Loucy (cell line): ENCODE data around the gene NSUN6.
"Not testable (repeated sequence)": the region's sequence is repeated elsewhere in the genome, so short reads cannot be mapped to it uniquely, and the experiment has no call there.

Experiments used
- H2AFZ ChIP-seq: fragments of 200-600 bp; sonication (generic); 2 replicates; pipeline ENCODE4 v1.6.0; 2016; ENCODE audit warnings: antibody characterized with exemption, mild to moderate bottlenecking, low read length, moderate library complexity
- H3F3A ChIP-seq: fragments of 200-600 bp; 2 replicates; pipeline ENCODE4 v1.6.0; 2016; ENCODE audit warnings: antibody characterized with exemption, low read depth, mild to moderate bottlenecking
- H3K27me3 ChIP-seq: fragments of 200-600 bp; sonication (generic); 2 replicates; pipeline ENCODE4 v1.6.1; 2014; ENCODE audit warnings: low read length, mild to moderate bottlenecking; ENCODE audit not compliant: insufficient read depth, poor library complexity, severe bottlenecking
- H3K36me3 ChIP-seq: fragments of 200-600 bp; sonication (generic); 2 replicates; pipeline ENCODE4 v1.6.1; 2016; ENCODE audit warnings: low read length; ENCODE audit not compliant: insufficient read depth
- H3K4me1 ChIP-seq: fragments of 200-600 bp; sonication (generic); 2 replicates; pipeline ENCODE4 v1.5.1; 2014; ENCODE audit warnings: low read length, mild to moderate bottlenecking; ENCODE audit not compliant: insufficient read depth, poor library complexity, severe bottlenecking
- H3K4me2 ChIP-seq: fragments of 200-600 bp; sonication (generic); 2 replicates; pipeline ENCODE4 v1.6.0; 2014; ENCODE audit warnings: antibody characterized with exemption, low read length, low read depth, mild to moderate bottlenecking; ENCODE audit not compliant: poor library complexity, severe bottlenecking
- H3K4me3 ChIP-seq: fragments of 200-600 bp; sonication (generic); 2 replicates; pipeline ENCODE4 v1.5.1; 2014; ENCODE audit warnings: low read length, mild to moderate bottlenecking, mixed read lengths; ENCODE audit not compliant: poor library complexity, severe bottlenecking
- H3K79me2 ChIP-seq: fragments of 200-600 bp; sonication (generic); 2 replicates; pipeline ENCODE4 v1.6.1; 2014; ENCODE audit warnings: low read length; ENCODE audit not compliant: insufficient read depth
- H3K9ac ChIP-seq: fragments of 200-600 bp; sonication (generic); 2 replicates; pipeline ENCODE4 v1.6.0; 2014; ENCODE audit warnings: mild to moderate bottlenecking, low read depth, low read length, moderate library complexity; ENCODE audit not compliant: poor library complexity, severe bottlenecking
- H3K9me2 ChIP-seq: fragments of 200-600 bp; sonication (generic); replicated peaks from 2 replicates; pipeline ENCODE4 v1.6.1; 2016; ENCODE audit warnings: low read depth, low read length, mixed read lengths
- H3K9me3 ChIP-seq: fragments of 200-600 bp; sonication (generic); 2 replicates; pipeline ENCODE4 v1.6.1; 2014; ENCODE audit warnings: mild to moderate bottlenecking, antibody characterized with exemption, low read length, low read depth; ENCODE audit not compliant: insufficient read depth
- H4K20me1 ChIP-seq: fragments of 200-600 bp; sonication (generic); 2 replicates; pipeline ENCODE4 v1.6.0; 2014; ENCODE audit warnings: antibody characterized with exemption, low read length, mild to moderate bottlenecking; ENCODE audit not compliant: insufficient read depth, poor library complexity, severe bottlenecking
- EZH2phosphoT487 ChIP-seq: fragments of 200-600 bp; IDR thresholded peaks from 2 replicates; pipeline ENCODE4 v1.6.1; 2018; ENCODE audit warnings: antibody characterized with exemption, mild to moderate bottlenecking, moderate library complexity, borderline replicate concordance
- TF ChIP-seq, protein P1 (sequence below): fragments of 200-600 bp; sonication (generic); conservative IDR thresholded peaks from 2 replicates; pipeline ENCODE4 v1.5.1; 2014; ENCODE audit warnings: mild to moderate bottlenecking, antibody characterized with exemption, low read length

Gene NSUN6

DNA sequence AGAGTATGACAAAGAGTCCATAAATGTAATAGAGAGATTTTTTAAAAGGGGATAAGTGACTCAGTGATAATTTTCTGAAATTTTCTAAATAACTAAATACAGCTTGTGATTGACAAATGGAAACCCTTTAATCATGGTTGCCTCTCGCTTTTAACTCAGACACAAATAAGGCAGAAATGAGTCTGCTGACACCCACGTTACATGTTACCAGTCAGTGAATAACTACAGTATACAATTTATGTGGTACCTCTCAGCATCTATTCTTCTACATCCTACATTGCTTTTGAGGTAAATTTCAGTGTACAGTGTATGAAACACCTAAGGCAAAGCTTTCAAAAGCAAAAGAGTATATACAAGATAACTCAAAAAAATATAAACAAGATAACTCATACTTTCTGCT lies 4.2 kb downstream of the NSUN6 start:
- Histone ChIP-seq H3K27me3 (no peaks in the 10 kb centered on the region), H3K4me1 (peaks cover 41% of the 10 kb centered on the region), H3K79me2 (peaks cover 53% of the 10 kb centered on the region), H4K20me1 (no peaks in the 10 kb centered on the region), H3K4me2 (peak overlapping the region; percentile 88), H3K4me3 (peak overlapping the region; percentile 94), H3K9me2 (no peaks in the 10 kb centered on the region), H3K9ac (peak overlapping the region; percentile 92), H3K36me3 (no peaks in the 10 kb centered on the region), H2AFZ (no peak overlapping the region), H3K9me3 (no peaks in the 10 kb centered on the region), H3F3A (peaks cover 4% of the 10 kb centered on the region; the same call in 1 of the 2 replicates)
- TF ChIP-seq, protein P1, sequence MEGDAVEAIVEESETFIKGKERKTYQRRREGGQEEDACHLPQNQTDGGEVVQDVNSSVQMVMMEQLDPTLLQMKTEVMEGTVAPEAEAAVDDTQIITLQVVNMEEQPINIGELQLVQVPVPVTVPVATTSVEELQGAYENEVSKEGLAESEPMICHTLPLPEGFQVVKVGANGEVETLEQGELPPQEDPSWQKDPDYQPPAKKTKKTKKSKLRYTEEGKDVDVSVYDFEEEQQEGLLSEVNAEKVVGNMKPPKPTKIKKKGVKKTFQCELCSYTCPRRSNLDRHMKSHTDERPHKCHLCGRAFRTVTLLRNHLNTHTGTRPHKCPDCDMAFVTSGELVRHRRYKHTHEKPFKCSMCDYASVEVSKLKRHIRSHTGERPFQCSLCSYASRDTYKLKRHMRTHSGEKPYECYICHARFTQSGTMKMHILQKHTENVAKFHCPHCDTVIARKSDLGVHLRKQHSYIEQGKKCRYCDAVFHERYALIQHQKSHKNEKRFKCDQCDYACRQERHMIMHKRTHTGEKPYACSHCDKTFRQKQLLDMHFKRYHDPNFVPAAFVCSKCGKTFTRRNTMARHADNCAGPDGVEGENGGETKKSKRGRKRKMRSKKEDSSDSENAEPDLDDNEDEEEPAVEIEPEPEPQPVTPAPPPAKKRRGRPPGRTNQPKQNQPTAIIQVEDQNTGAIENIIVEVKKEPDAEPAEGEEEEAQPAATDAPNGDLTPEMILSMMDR = no peak
- no peak for TF ChIP-seq EZH2phosphoT487

DNA sequence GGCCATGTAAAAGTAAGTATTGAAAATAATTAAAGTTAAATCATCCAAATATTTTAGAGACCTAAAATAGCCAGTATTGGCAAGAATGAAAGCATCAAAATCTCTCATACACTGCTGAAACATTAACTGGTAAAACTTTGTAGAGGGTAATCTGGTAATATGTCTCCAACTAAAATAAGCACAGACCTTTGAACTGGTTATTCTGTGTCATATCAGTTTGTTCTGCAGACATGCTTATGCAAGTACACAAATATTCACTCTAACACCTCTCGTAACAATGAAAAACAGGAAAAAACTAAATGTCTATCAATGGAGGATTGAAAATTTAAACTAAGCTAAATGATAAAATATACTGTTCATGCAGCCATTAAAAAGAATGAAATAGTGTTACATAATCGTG lies 11.7 kb downstream of the NSUN6 start:
- H2AFZ ChIP-seq, H3F3A ChIP-seq, H3K9me3 ChIP-seq, H3K9me2 ChIP-seq, H4K20me1 ChIP-seq, H3K36me3 ChIP-seq, H3K9ac ChIP-seq, H3K4me1 ChIP-seq, H3K4me2 ChIP-seq, H3K27me3 ChIP-seq, H3K4me3 ChIP-seq: not testable (repeated sequence)
- peaks cover 11% of the 10 kb centered on the region; the same call in 1 of the 2 replicates for H3K79me2 ChIP-seq

DNA sequence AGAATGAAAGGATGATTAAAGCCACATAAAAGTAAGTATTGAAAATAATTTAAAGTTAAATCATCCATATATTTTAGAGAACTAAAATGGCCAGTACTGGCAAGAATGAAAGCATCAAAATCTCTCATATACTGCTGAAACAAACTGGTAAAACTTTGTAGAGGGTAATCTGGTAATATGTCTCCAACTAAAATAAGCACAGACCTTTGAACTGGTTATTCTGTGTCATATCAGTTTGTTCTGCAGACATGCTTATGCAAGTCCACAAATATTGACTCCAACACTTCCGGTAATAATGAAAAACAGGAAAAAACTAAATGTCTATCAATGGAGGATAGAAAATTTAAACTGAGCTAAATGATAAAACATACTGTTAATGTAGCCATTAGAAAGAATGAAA lies 14.0 kb downstream of the NSUN6 start:
- H3K4me1 ChIP-seq, H3K9me2 ChIP-seq, H2AFZ ChIP-seq, H3K9ac ChIP-seq, H3F3A ChIP-seq, H3K27me3 ChIP-seq, H4K20me1 ChIP-seq, H3K9me3 ChIP-seq, H3K36me3 ChIP-seq, H3K4me2 ChIP-seq, H3K4me3 ChIP-seq, H3K79me2 ChIP-seq: not testable (repeated sequence)

DNA sequence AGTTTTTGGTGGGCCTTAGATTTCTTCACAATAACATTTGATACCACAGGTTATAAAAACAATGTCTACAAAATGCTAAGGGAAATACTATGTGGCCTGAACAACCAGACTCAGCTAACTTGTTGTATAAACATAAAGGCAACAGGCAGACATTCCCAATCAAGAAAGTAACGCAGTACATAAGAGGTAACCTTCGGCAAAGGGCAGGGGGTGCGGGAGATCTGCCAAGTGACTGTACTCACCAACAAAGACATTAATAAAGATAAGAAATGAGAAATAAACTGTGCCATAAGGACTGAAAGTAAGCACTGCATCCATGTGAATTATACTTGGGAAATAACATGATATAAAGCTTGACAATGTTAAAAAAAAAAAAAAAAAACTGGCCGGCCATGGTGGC lies 15.4 kb downstream of the NSUN6 start:
- no peaks in the 10 kb centered on the region for H3K36me3 ChIP-seq
- no peaks in the 10 kb centered on the region for H3K9me3 ChIP-seq
- no peak overlapping the region for H3K4me2 ChIP-seq
- no peak overlapping the region for H3K9ac ChIP-seq
- no peaks in the 10 kb centered on the region for H3K79me2 ChIP-seq
- no peaks in the 10 kb centered on the region for H3K4me1 ChIP-seq
- no peaks in the 10 kb centered on the region for H3F3A ChIP-seq
- no peaks in the 10 kb centered on the region for H3K9me2 ChIP-seq
- H3K27me3 ChIP-seq = no peaks in the 10 kb centered on the region
- no peak overlapping the region for H2AFZ ChIP-seq
- TF ChIP-seq, protein P1 = no peak
- TF ChIP-seq EZH2phosphoT487 = no peak
- H3K4me3 ChIP-seq = no peak overlapping the region
- no peaks in the 10 kb centered on the region for H4K20me1 ChIP-seq

DNA sequence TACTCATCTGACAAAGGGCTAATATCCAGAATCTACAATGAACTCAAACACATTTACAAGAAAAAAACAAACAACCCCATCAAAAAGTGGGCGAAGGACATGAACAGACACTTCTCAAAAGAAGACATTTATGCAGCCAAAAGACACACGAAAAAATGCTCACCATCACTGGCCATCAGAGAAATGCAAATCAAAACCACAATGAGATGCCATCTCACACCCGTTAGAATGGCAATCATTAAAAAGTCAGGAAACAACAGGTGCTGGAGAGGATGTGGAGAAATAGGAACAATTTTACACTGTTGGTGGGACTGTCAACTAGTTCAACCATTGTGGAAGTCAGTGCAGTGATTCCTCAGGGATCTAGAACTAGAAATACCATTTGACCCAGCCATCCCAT lies 18.9 kb downstream of the NSUN6 start:
- not testable (repeated sequence) for H3K9me2 ChIP-seq, H3K27me3 ChIP-seq, H3K9ac ChIP-seq, H3K9me3 ChIP-seq, H3K4me3 ChIP-seq, H3K4me2 ChIP-seq, H2AFZ ChIP-seq, H3F3A ChIP-seq, H3K36me3 ChIP-seq, H4K20me1 ChIP-seq, H3K79me2 ChIP-seq, H3K4me1 ChIP-seq

DNA sequence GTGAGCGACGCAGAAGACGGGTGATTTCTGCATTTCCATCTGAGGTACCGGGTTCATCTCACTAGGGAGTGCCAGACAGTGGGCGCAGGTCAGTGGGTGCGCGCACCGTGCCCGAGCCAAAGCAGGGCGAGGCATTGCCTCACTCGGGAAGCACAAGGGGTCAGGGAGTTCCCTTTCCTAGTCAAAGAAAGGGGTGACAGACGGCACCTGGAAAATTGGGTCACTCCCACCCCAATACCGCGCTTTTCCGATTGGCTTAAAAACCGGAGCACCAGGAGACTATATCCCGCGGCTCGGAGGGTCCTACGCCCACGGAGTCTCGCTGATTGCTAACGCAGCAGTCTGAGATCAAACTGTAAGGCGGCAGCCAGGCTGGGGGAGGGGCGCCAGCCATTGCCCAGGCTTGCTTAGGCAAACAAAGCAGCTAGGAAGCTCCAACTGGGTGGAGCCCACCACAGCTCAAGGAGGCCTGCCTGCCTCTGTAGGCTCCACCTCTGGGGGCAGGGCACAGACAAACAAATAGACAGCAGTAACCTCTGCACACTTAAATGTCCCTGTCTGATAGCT lies 23.9 kb downstream of the NSUN6 start:
- Histone ChIP-seq H3K9ac (peak overlapping the region; percentile 77), H3K4me3 (peak overlapping the region; percentile 82), H3K4me2 (peak overlapping the region; percentile 61), H2AFZ (peak overlapping the region; percentile 90)
- H3K36me3 ChIP-seq, H3K79me2 ChIP-seq, H3F3A ChIP-seq, H4K20me1 ChIP-seq, H3K27me3 ChIP-seq, H3K9me3 ChIP-seq, H3K9me2 ChIP-seq, H3K4me1 ChIP-seq: not testable (repeated sequence)
